B cell (primary cell): Measurements from ENCODE around the gene SCOC. TPM values are rescaled to one million over a fixed set of nuclear protein-coding genes. Genes with fewer than 3 reads are reported as not detected.

ENCODE experiments used
- ATAC-seq: fragments of 200-7000 bp; cut with Tn5 transposase; one replicate; pipeline ENCODE4 v1.10.0; 2021; ENCODE audit warnings: low read depth, mild to moderate bottlenecking, moderate number of reproducible peaks, moderate library complexity
- CTCF ChIA-PET: fragments of 350-600 bp; sonication (Branson Sonifier 250); formaldehyde crosslinking; loops from one replicate; lab custom pipeline; 2021; ENCODE audit warnings: antibody characterized with exemption, inconsistent platforms; lab: Charles Lee
- POLR2A ChIA-PET: fragments of 350-600 bp; sonication (Branson Sonifier 250); formaldehyde crosslinking; loops from one replicate; lab custom pipeline; 2021; ENCODE audit warnings: antibody characterized with exemption; lab: Charles Lee
- DNase-seq: peaks from one replicate; pipeline ENCODE4 v3.0.0; 2013
- H2AFZ ChIP-seq: 2 replicates; pipeline ENCODE4 v1.6.1; 2012; ENCODE audit warnings: mild to moderate bottlenecking, low read depth, low read length; ENCODE audit not compliant: insufficient read depth, poor library complexity, severe bottlenecking
- H3K27ac ChIP-seq, 2 donors: 1 replicate in 1 of 2; 2 replicates in 1 of 2; pipeline ENCODE4 v1.5.1; 2012 to 2013; ENCODE audit warnings: low read length in 2 of 2, mild to moderate bottlenecking in 2 of 2, moderate library complexity in 1 of 2
- H3K27me3 ChIP-seq, 4 experiments: fragments of 200-600 bp in 1 of 4; sonication (generic) in 1 of 4; replicated peaks in 1 of 4; 1 replicate in 2 of 4; 2 replicates in 2 of 4; pipeline versions ENCODE4 v1.6.1 to v1.7.0; 2013 to 2016; ENCODE audit warnings: low read length in 3 of 4, mild to moderate bottlenecking in 2 of 4, mixed read lengths in 1 of 4, moderate library complexity in 1 of 4; ENCODE audit not compliant: insufficient read depth in 4 of 4, control insufficient read depth in 3 of 4; ENCODE audit errors: control extremely low read depth in 1 of 4
- H3K36me3 ChIP-seq, 2 experiments: replicated peaks in 1 of 2; 1 replicate in 1 of 2; 2 replicates in 1 of 2; pipeline versions ENCODE4 v1.6.1 to v1.7.1; 2013; ENCODE audit warnings: low read length in 1 of 2; ENCODE audit not compliant: insufficient read depth in 2 of 2, control insufficient read depth in 1 of 2; ENCODE audit errors: control extremely low read depth in 1 of 2, extremely low read depth in 1 of 2
- H3K4me1 ChIP-seq, 2 donors: fragments of 200-600 bp in 1 of 2; sonication (generic) in 1 of 2; 1 replicate in 1 of 2; 2 replicates in 1 of 2; pipeline versions ENCODE4 v1.5.1 to v1.6.1; 2013 to 2017; ENCODE audit warnings: low read length in 2 of 2; ENCODE audit not compliant: control insufficient read depth in 2 of 2, insufficient read depth in 2 of 2
- H3K4me2 ChIP-seq: replicated peaks from 2 replicates; pipeline ENCODE3; 2012; ENCODE audit warnings: mild to moderate bottlenecking, low read depth, low read length; ENCODE audit not compliant: poor library complexity, severe bottlenecking
- H3K4me3 ChIP-seq, 5 experiments: fragments of 200-600 bp in 1 of 5; sonication (generic) in 1 of 5; 1 replicate in 3 of 5; 2 replicates in 2 of 5; pipeline versions ENCODE4 v1.5.1 to v1.7.0; 2011 to 2016; ENCODE audit warnings: low read length in 4 of 5, mild to moderate bottlenecking in 4 of 5, low read depth in 2 of 5, control low read depth in 1 of 5, moderate library complexity in 1 of 5; ENCODE audit not compliant: insufficient read depth in 1 of 5; ENCODE audit errors: control extremely low read depth in 1 of 5, extremely low read depth in 1 of 5
- H3K79me2 ChIP-seq: fragments of 200-600 bp; sonication (generic); one replicate; pipeline ENCODE4 v1.6.0; 2016; ENCODE audit warnings: low read length; ENCODE audit not compliant: control insufficient read depth, insufficient read depth
- H3K9ac ChIP-seq: fragments of 200-600 bp; sonication (generic); 2 replicates; pipeline ENCODE4 v1.6.1; 2017; ENCODE audit warnings: mild to moderate bottlenecking, low read length, moderate library complexity
- H3K9me3 ChIP-seq, 3 donors: one replicate each; pipeline versions ENCODE4 v1.6.1 to v1.7.1; 2013; ENCODE audit warnings: low read length in 2 of 3; ENCODE audit not compliant: control insufficient read depth in 2 of 3, insufficient read depth in 1 of 3; ENCODE audit errors: control extremely low read depth in 1 of 3
- H4K20me1 ChIP-seq: 2 replicates; pipeline ENCODE4 v1.6.0; 2012; ENCODE audit warnings: mild to moderate bottlenecking, low read length; ENCODE audit not compliant: insufficient read depth, control insufficient read depth, poor library complexity, severe bottlenecking
- H3K27ac Mint-ChIP-seq: one replicate; pipeline ENCODE4 v1.8.0; 2021; ENCODE audit warnings: mixed read lengths
- H3K27me3 Mint-ChIP-seq: one replicate; pipeline ENCODE4 v1.8.0; 2021; ENCODE audit warnings: mixed read lengths
- H3K4me1 Mint-ChIP-seq: one replicate; pipeline ENCODE4 v1.8.0; 2021; ENCODE audit warnings: mixed read lengths
- H3K4me3 Mint-ChIP-seq: one replicate; pipeline ENCODE4 v1.8.0; 2021; ENCODE audit warnings: mixed read lengths
- H3K9me3 Mint-ChIP-seq: one replicate; pipeline ENCODE4 v1.8.0; 2022; ENCODE audit warnings: mixed read lengths; ENCODE audit not compliant: insufficient read depth
- EZH2 ChIP-seq: IDR thresholded peaks from 2 replicates; pipeline ENCODE4 v1.6.1; 2012; ENCODE audit warnings: borderline replicate concordance, low read depth, mild to moderate bottlenecking, moderate library complexity, low read length; ENCODE audit not compliant: insufficient read depth, poor library complexity, severe bottlenecking
- WGBS: methylation state at CpG from one replicate; pipeline ENCODE4 v1.1.5; 2013; ENCODE audit warnings: missing lambda C conversion rate; ENCODE audit not compliant: insufficient coverage; 5-methylcytosine and 5-hydroxymethylcytosine counted together
- intact Hi-C: fragments of 100-400 bp; cut with micrococcal nuclease; formaldehyde crosslinking; loops from one replicate; pipeline ENCODE4 v1.10.0; 2022
- polyA plus RNA-seq: library from polyadenylated mRNA; depleted of rRNA; stranded (reverse); fragments of >200 nt; gene quantifications from 2 replicates; pipeline ENCODE4 v1.2.3, GENCODE V29; 2012
- total RNA-seq, 2 donors: library from RNA; stranded (reverse); fragments of 120-200 nt in 1 of 2; gene quantifications; 1 replicate in 1 of 2; 2 replicates in 1 of 2; pipeline versions ENCODE4 v1.2.3 to v1.2.4, GENCODE V29; 2013 to 2022
- TF ChIP-seq, protein P1 (sequence below): fragments of 200-600 bp; IDR thresholded peaks from one replicate; pipeline ENCODE4 v1.8.0; 2022; ENCODE audit warnings: antibody characterized with exemption, mild to moderate bottlenecking

Gene SCOC
- total and polyA plus RNA-seq, 2 donors (not counting 1 experiment from before 2014, with no cell fraction given): 4.6 to 18.4 TPM

DNA sequence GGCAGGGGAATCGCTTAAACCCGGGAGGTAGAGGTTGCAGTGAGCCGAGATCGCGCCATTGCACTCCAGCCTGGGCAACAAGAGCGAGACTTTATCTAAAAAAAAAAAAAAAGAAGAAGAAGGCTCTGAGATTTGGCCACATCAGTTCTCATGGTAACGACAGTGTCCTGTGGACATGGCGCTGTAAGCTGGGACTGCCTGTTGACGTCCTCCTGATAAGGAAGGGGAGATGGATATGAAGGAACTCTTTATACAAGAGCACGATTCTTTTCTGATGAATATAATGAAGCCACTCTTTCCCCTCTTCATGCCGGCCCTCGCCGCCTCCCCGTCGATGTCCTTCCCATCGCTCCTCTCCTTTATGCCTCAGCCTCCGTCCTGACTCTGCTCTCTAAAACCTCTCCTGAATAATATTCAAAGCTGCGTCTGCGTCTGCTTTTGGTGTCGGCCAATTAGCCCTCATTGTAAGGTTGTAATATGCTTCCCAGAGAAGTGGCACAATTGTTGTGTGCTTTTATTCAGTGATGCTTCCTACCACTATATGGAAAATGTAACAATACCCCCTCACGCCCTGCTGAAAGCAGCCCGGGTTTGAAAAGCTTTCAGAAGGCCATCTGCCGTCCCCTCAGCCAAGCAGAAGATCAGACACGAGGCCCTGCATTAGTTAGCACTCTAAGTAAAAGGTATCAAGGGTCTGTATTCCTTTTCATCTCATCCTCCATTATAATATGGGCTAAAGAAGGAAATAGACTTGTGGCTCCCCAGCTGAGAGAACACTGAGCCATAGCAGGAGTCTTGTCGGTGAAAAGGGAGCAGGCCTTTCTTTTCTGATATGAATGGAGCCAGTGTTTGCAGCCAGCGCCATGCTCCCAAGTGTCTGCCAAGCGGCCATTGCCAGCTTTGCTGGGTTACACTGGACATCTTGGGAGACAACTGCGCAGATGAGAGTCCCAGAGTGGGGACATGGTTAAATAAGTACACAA lies 22.1 kb upstream of the SCOC start:
- H3K9me3 Mint-ChIP-seq: no peaks in the 10 kb centered on the region
- H2AFZ ChIP-seq: no peak overlapping the region
- no peak for ATAC-seq
- no peaks in the 10 kb centered on the region for H3K4me1 ChIP-seq
- H3K27ac Mint-ChIP-seq: no peak overlapping the region
- H3K4me1 Mint-ChIP-seq: no peaks in the 10 kb centered on the region
- H3K79me2 ChIP-seq: no peaks in the 10 kb centered on the region
- WGBS: 96% methylated on average over 17 of the region's 28 CpGs
- peaks cover 0 to 2% (median 0%) of the 10 kb centered on the region in 4 experiments for H3K27me3 ChIP-seq
- ChIA-PET CTCF (interaction anchor here (1.0 to 1.4 kb wide), 3 partner anchors 8 to 258 kb away, joined by 3 to 9 read pairs (median 4); no protein-coding TSS in a partner anchor), POLR2A (no interaction called here)
- TF ChIP-seq, protein P1, sequence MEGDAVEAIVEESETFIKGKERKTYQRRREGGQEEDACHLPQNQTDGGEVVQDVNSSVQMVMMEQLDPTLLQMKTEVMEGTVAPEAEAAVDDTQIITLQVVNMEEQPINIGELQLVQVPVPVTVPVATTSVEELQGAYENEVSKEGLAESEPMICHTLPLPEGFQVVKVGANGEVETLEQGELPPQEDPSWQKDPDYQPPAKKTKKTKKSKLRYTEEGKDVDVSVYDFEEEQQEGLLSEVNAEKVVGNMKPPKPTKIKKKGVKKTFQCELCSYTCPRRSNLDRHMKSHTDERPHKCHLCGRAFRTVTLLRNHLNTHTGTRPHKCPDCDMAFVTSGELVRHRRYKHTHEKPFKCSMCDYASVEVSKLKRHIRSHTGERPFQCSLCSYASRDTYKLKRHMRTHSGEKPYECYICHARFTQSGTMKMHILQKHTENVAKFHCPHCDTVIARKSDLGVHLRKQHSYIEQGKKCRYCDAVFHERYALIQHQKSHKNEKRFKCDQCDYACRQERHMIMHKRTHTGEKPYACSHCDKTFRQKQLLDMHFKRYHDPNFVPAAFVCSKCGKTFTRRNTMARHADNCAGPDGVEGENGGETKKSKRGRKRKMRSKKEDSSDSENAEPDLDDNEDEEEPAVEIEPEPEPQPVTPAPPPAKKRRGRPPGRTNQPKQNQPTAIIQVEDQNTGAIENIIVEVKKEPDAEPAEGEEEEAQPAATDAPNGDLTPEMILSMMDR: no peak
- no peak for TF ChIP-seq EZH2
- DNase-seq: no peak
- H4K20me1 ChIP-seq: no peaks in the 10 kb centered on the region
- no peaks in the 10 kb centered on the region for H3K36me3 ChIP-seq
- H3K9ac ChIP-seq: no peak overlapping the region
- peaks cover 16% of the 10 kb centered on the region for H3K27me3 Mint-ChIP-seq
- intact Hi-C loops: no loop called here
- H3K4me3 Mint-ChIP-seq: no peak overlapping the region
- H3K27ac ChIP-seq: no peak overlapping the region
- no peak overlapping the region for H3K4me2 ChIP-seq
- H3K4me3 ChIP-seq: no peak overlapping the region
- no peaks in the 10 kb centered on the region for H3K9me3 ChIP-seq

DNA sequence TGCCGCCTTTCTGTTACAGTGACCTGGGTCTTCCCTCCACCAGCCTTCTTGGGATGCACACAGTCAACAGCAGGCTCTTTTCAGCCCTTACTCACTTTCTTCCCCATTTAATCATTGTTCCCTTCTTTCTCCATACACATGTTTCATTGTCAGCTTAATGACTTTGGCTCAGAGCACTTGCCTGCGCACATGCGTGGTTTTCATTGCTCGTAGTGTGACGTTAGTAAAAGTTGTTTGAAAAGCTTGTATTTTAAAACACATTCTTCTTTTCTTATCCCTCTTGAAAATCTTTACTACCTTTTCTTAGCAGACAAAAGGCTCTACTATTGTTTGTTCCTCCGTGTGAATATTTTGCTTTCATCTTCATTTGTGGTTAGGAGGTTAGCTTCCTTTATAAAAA lies 19.7 kb upstream of the SCOC start:
- Mint-ChIP-seq H3K4me3 (no peak overlapping the region), H3K4me1 (no peaks in the 10 kb centered on the region), H3K27me3 (peaks cover 26% of the 10 kb centered on the region), H3K27ac (no peak overlapping the region), H3K9me3 (no peaks in the 10 kb centered on the region)
- DNase-seq (no peak), ATAC-seq (no peak)
- Histone ChIP-seq H3K9me3 (no peaks in the 10 kb centered on the region), H3K27ac (no peak overlapping the region), H3K4me3 (no peak overlapping the region), H3K4me1 (no peaks in the 10 kb centered on the region), H3K36me3 (no peaks in the 10 kb centered on the region), H3K4me2 (no peak overlapping the region), H3K79me2 (no peaks in the 10 kb centered on the region), H2AFZ (no peak overlapping the region), H3K27me3 (no peaks in the 10 kb centered on the region), H4K20me1 (no peaks in the 10 kb centered on the region), H3K9ac (no peak overlapping the region)
- ChIA-PET POLR2A (no interaction called here), CTCF (interaction anchor here (1.2 kb wide), 1 partner anchor 530 kb away, joined by 6 read pairs; no protein-coding TSS in a partner anchor)
- intact Hi-C loops: no loop called here
- no peak for TF ChIP-seq EZH2
- TF ChIP-seq, protein P1: no peak
- 100% methylated on average over 1 of the region's 6 CpGs for WGBS
